SK-N-SH treated with all-trans-retinoic acid at 6 μM for 48 hours (cell line): ENCODE results near the gene USH2A.

ENCODE experiments used
- CSRNP3 ChIP-seq: fragments of 250-450 bp; sonication (Bioruptor Pico); IDR thresholded peaks from 2 replicates; pipeline ENCODE4 v1.5.1; 2021; ENCODE audit warnings: mild to moderate bottlenecking, moderate library complexity
- ESRRG ChIP-seq: fragments of 250-450 bp; sonication (Bioruptor Pico); IDR thresholded peaks from 2 replicates; pipeline ENCODE4 v1.6.1; 2021; ENCODE audit warnings: mild to moderate bottlenecking
- GLIS3 ChIP-seq: fragments of 250-450 bp; sonication (Bioruptor Pico); IDR thresholded peaks from 2 replicates; pipeline ENCODE4 v1.5.0; 2020; ENCODE audit warnings: mild to moderate bottlenecking, moderate library complexity
- OSR1 ChIP-seq: fragments of 250-450 bp; sonication (Bioruptor Pico); IDR thresholded peaks from 2 replicates; pipeline ENCODE4 v1.8.0; 2022; ENCODE audit warnings: moderate library complexity, mild to moderate bottlenecking, inconsistent platforms
- PPARA ChIP-seq: fragments of 250-450 bp; sonication (Bioruptor Pico); IDR thresholded peaks from 2 replicates; pipeline ENCODE4 v1.5.0; 2020; ENCODE audit warnings: mild to moderate bottlenecking, borderline replicate concordance
- RARB ChIP-seq: fragments of 250-450 bp; sonication (Bioruptor Pico); IDR thresholded peaks from 2 replicates; pipeline ENCODE4 v1.8.0; 2021; ENCODE audit warnings: mild to moderate bottlenecking, moderate library complexity
- TOX ChIP-seq: fragments of 250-450 bp; sonication (Bioruptor Pico); IDR thresholded peaks from 2 replicates; pipeline ENCODE4 v1.8.0; 2021; ENCODE audit warnings: mild to moderate bottlenecking, moderate library complexity, borderline replicate concordance
- ZFP3 ChIP-seq: fragments of 250-450 bp; sonication (Bioruptor Pico); IDR thresholded peaks from 2 replicates; pipeline ENCODE4 v1.5.0; 2020; ENCODE audit warnings: mild to moderate bottlenecking, moderate library complexity
- TF ChIP-seq, protein P1 (sequence below): fragments of 250-450 bp; sonication (Bioruptor Pico); IDR thresholded peaks from 2 replicates; pipeline ENCODE4 v1.8.0; 2020; ENCODE audit warnings: mild to moderate bottlenecking, moderate library complexity, borderline replicate concordance
- TF ChIP-seq, protein P2 (sequence below): fragments of 250-450 bp; sonication (Bioruptor Pico); IDR thresholded peaks from 2 replicates; pipeline ENCODE4 v1.5.1; 2020; ENCODE audit warnings: low read depth, mild to moderate bottlenecking, moderate library complexity
- TF ChIP-seq, protein P3 (sequence below): fragments of 250-450 bp; sonication (Bioruptor Pico); IDR thresholded peaks from 2 replicates; pipeline ENCODE4 v1.5.0; 2020; ENCODE audit warnings: mild to moderate bottlenecking, moderate library complexity

- TF ChIP-seq, protein P1, sequence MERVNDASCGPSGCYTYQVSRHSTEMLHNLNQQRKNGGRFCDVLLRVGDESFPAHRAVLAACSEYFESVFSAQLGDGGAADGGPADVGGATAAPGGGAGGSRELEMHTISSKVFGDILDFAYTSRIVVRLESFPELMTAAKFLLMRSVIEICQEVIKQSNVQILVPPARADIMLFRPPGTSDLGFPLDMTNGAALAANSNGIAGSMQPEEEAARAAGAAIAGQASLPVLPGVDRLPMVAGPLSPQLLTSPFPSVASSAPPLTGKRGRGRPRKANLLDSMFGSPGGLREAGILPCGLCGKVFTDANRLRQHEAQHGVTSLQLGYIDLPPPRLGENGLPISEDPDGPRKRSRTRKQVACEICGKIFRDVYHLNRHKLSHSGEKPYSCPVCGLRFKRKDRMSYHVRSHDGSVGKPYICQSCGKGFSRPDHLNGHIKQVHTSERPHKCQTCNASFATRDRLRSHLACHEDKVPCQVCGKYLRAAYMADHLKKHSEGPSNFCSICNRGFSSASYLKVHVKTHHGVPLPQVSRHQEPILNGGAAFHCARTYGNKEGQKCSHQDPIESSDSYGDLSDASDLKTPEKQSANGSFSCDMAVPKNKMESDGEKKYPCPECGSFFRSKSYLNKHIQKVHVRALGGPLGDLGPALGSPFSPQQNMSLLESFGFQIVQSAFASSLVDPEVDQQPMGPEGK (CRISPR knock-in tag), result no peak
- TF ChIP-seq, protein P2, sequence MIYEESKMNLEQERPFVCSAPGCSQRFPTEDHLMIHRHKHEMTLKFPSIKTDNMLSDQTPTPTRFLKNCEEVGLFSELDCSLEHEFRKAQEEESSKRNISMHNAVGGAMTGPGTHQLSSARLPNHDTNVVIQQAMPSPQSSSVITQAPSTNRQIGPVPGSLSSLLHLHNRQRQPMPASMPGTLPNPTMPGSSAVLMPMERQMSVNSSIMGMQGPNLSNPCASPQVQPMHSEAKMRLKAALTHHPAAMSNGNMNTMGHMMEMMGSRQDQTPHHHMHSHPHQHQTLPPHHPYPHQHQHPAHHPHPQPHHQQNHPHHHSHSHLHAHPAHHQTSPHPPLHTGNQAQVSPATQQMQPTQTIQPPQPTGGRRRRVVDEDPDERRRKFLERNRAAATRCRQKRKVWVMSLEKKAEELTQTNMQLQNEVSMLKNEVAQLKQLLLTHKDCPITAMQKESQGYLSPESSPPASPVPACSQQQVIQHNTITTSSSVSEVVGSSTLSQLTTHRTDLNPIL (CRISPR knock-in tag), result no peak
- TF ChIP-seq CSRNP3 (CRISPR knock-in tag) (no peak), OSR1 (no peak), PPARA (CRISPR knock-in tag) (no peak), GLIS3 (CRISPR knock-in tag) (no peak), ESRRG (CRISPR knock-in tag) (no peak), ZFP3 (no peak), RARB (CRISPR knock-in tag) (no peak), TOX (CRISPR knock-in tag) (no peak)
- TF ChIP-seq, protein P3, sequence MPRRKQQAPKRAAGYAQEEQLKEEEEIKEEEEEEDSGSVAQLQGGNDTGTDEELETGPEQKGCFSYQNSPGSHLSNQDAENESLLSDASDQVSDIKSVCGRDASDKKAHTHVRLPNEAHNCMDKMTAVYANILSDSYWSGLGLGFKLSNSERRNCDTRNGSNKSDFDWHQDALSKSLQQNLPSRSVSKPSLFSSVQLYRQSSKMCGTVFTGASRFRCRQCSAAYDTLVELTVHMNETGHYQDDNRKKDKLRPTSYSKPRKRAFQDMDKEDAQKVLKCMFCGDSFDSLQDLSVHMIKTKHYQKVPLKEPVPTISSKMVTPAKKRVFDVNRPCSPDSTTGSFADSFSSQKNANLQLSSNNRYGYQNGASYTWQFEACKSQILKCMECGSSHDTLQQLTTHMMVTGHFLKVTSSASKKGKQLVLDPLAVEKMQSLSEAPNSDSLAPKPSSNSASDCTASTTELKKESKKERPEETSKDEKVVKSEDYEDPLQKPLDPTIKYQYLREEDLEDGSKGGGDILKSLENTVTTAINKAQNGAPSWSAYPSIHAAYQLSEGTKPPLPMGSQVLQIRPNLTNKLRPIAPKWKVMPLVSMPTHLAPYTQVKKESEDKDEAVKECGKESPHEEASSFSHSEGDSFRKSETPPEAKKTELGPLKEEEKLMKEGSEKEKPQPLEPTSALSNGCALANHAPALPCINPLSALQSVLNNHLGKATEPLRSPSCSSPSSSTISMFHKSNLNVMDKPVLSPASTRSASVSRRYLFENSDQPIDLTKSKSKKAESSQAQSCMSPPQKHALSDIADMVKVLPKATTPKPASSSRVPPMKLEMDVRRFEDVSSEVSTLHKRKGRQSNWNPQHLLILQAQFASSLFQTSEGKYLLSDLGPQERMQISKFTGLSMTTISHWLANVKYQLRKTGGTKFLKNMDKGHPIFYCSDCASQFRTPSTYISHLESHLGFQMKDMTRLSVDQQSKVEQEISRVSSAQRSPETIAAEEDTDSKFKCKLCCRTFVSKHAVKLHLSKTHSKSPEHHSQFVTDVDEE (CRISPR knock-in tag), result no peak
Measured at GRCh38 chr1:216346526-216346925, 76.7 kb downstream of the USH2A start.
